Upper lobe of right lung (tissue), 1 donor: ENCODE measurements around the gene TAF9B. TPM values are rescaled to one million over a fixed set of nuclear protein-coding genes. Genes with fewer than 3 reads are reported as not detected.
"Not testable (repeated sequence)": the region's sequence is repeated elsewhere in the genome, so short reads cannot be mapped to it uniquely, and the experiment has no call there.

Experiments used
- ATAC-seq: fragments of 200-7000 bp; cut with Tn5 transposase; one replicate; pipeline ENCODE4 v1.9.1; 2020; ENCODE audit warnings: mild to moderate bottlenecking, moderate library complexity
- DNase-seq: peaks from one replicate; pipeline ENCODE4 v3.0.0-alpha.2; 2020
- H3K27ac ChIP-seq: fragments of 200-600 bp; one replicate; pipeline ENCODE4 v1.8.0; 2022
- H3K27me3 ChIP-seq: fragments of 200-600 bp; one replicate; pipeline ENCODE4 v1.8.0; 2022; ENCODE audit warnings: mild to moderate bottlenecking
- H3K36me3 ChIP-seq: fragments of 200-600 bp; one replicate; pipeline ENCODE4 v1.8.0; 2022
- H3K4me1 ChIP-seq: fragments of 200-600 bp; one replicate; pipeline ENCODE4 v1.8.0; 2022
- H3K4me3 ChIP-seq: fragments of 200-600 bp; one replicate; pipeline ENCODE4 v1.8.0; 2022; ENCODE audit warnings: mild to moderate bottlenecking
- H3K9me3 ChIP-seq: fragments of 200-600 bp; one replicate; pipeline ENCODE4 v1.8.0; 2022
- CTCF ChIP-seq: fragments of 200-600 bp; IDR thresholded peaks from one replicate; pipeline ENCODE4 v1.8.0; 2022; ENCODE audit warnings: antibody characterized with exemption
- intact Hi-C: fragments of 100-400 bp; cut with DNase I; formaldehyde crosslinking; loops from one replicate; pipeline ENCODE4 v1.11.0; 2022
- total RNA-seq: library from RNA; stranded (reverse); fragmentation: NEBNext Ultra II Directional; extraction: Animal tissue kit (Norgen Biotek cat#: 25700); gene quantifications from one replicate; pipeline ENCODE4 v1.2.1, GENCODE V29; 2021
- donor health status: DM: no; HTN: yes; CAD: no; lungs with severe emphysema.

TAF9B gene
- total RNA-seq, 1 donor from 2014 or later = 12.9 TPM

GRCh38 chrX:78157373-78157772 is 17.9 kb upstream of the TAF9B start:
- H3K27me3 ChIP-seq, H3K4me3 ChIP-seq, intact Hi-C loops, H3K36me3 ChIP-seq, DNase-seq, H3K9me3 ChIP-seq, ATAC-seq, H3K27ac ChIP-seq, H3K4me1 ChIP-seq: not testable (repeated sequence)

GRCh38 chrX:78147002-78147540 is 7.6 kb upstream of the TAF9B start:
- ATAC-seq, H3K4me1 ChIP-seq, H3K27me3 ChIP-seq, H3K36me3 ChIP-seq, intact Hi-C loops, DNase-seq, H3K4me3 ChIP-seq, H3K27ac ChIP-seq, H3K9me3 ChIP-seq: not testable (repeated sequence)

GRCh38 chrX:78140206-78140605 is 756 bp upstream of the TAF9B start:
- no peak overlapping the region for H3K27ac ChIP-seq
- ATAC-seq (no peak), DNase-seq (no peak)
- no peaks in the 10 kb centered on the region for H3K4me1 ChIP-seq
- H3K36me3 ChIP-seq = no peaks in the 10 kb centered on the region
- no peak for TF ChIP-seq CTCF
- peak overlapping the region; percentile 70 for H3K4me3 ChIP-seq
- H3K9me3 ChIP-seq = no peaks in the 10 kb centered on the region
- H3K27me3 ChIP-seq = no peaks in the 10 kb centered on the region
- intact Hi-C loops = no loop called here

DNA sequence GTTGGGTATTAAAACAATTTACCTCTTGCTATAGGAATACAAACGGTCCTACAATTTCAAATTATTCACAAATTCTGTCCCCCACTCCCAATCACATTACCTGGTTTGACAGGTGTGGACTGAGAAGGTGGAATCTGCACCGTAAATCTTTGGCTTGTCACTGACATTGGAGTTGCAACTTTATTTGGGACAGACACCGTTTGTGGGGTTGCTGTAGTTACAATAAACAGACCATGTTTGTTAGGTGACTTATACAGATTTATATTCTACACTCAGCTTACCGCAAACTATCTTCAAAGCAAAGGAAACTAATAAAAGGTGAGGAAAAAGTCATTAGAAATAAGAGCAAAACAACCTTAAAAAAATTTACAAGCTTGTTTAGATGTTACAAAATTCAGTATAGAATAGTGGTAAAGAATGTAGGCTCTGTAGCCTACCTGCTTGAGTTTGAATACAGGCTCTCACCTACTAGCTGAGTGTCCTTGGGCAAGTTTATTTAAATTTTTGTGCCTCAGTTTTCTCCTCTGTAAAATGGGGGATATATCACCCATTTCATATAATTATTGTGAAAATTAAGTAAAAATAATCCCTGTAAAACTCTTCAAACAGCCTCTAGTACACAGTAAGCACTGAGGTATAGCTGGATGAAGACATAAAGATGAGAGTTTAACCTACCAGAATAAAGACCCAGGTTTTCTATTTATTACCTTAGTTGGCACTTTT is 6.1 kb downstream of the TAF9B start:
- DNase-seq = no peak
- Histone ChIP-seq H3K9me3 (no peaks in the 10 kb centered on the region), H3K4me3 (no peak overlapping the region), H3K4me1 (no peaks in the 10 kb centered on the region), H3K27me3 (no peaks in the 10 kb centered on the region), H3K27ac (no peak overlapping the region), H3K36me3 (peaks cover 19% of the 10 kb centered on the region)
- ATAC-seq = no peak
- intact Hi-C loops = no loop called here
- no peak for TF ChIP-seq CTCF

- no peak for ATAC-seq
Observed at GRCh38 chrX:78131117-78131516, 8.3 kb downstream of the TAF9B start.

DNA sequence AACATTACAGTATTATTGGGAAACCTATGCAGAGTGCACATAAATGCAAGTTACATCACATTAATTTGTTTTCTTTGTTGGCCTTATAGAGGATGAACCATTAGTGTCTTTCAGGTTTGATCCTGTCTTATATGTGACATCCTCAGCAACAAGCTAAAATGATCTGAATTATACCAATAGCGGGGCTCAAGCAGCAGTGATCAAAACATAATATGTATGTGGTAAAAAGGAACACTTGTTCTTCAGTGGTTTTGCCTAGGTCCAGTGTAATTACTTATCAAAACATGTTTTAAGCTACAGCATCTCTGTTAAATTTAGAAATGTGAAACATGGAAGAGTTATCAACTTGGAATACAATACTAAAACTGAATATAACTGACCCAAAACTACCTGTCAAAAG is 9.1 kb downstream of the TAF9B start:
- Histone ChIP-seq H3K4me1 (no peaks in the 10 kb centered on the region), H3K27ac (no peak overlapping the region), H3K9me3 (no peaks in the 10 kb centered on the region), H3K36me3 (peaks cover 38% of the 10 kb centered on the region), H3K27me3 (no peaks in the 10 kb centered on the region), H3K4me3 (no peak overlapping the region)
- intact Hi-C loops = no loop called here
- no peak for TF ChIP-seq CTCF
- no peak for ATAC-seq
- DNase-seq = no peak

More at GRCh38 chrX:78131117-78131516, 8.3 kb downstream of the TAF9B start:
- no peak for DNase-seq
- Histone ChIP-seq H3K4me1 (no peaks in the 10 kb centered on the region), H3K4me3 (no peak overlapping the region), H3K36me3 (peaks cover 36% of the 10 kb centered on the region), H3K9me3 (no peaks in the 10 kb centered on the region), H3K27me3 (no peaks in the 10 kb centered on the region), H3K27ac (no peak overlapping the region)
- intact Hi-C loops = no loop called here
- no peak for TF ChIP-seq CTCF
